Mucosa of descending colon (tissue), 3 donors: Measurements from ENCODE around the gene CSNK1G1. TPM values are rescaled to one million over a fixed set of nuclear protein-coding genes. Genes with fewer than 3 reads are reported as not detected.
"Not testable (repeated sequence)": the region's sequence is repeated elsewhere in the genome, so short reads cannot be mapped to it uniquely, and the experiment has no call there.

Experiments used
- ATAC-seq: fragments of 200-7000 bp; cut with Tn5 transposase; one replicate; pipeline ENCODE4 v1.9.1; 2020; ENCODE audit warnings: mild to moderate bottlenecking, moderate library complexity
- DNase-seq, 3 donors: peaks; one replicate each; pipeline ENCODE4 v3.0.0-alpha.2; 2020
- H3K36me3 ChIP-seq: fragments of 200-600 bp; one replicate; pipeline ENCODE4 v1.8.0; 2021; ENCODE audit warnings: low read depth, mild to moderate bottlenecking
- H3K4me1 ChIP-seq: fragments of 200-600 bp; one replicate; pipeline ENCODE4 v1.8.0; 2021; ENCODE audit warnings: low read depth, mild to moderate bottlenecking
- H3K4me3 ChIP-seq: fragments of 200-600 bp; one replicate; pipeline ENCODE4 v1.8.0; 2021; ENCODE audit warnings: mild to moderate bottlenecking
- H3K9me3 ChIP-seq: fragments of 200-600 bp; one replicate; pipeline ENCODE4 v1.8.0; 2021; ENCODE audit warnings: mild to moderate bottlenecking
- CTCF ChIP-seq: fragments of 200-600 bp; IDR thresholded peaks from one replicate; pipeline ENCODE4 v1.8.0; 2022; ENCODE audit warnings: antibody characterized with exemption, mild to moderate bottlenecking
- intact Hi-C, 2 donors: fragments of 100-400 bp; cut with DNase I in 1 of 2; cut with micrococcal nuclease in 1 of 2; formaldehyde crosslinking; loops; one replicate each; pipeline versions ENCODE4 v1.11.0 to v1.11.1; 2022; cut with DNase I, micrococcal nuclease
- total RNA-seq, 3 donors: library from RNA; stranded (reverse); fragmentation: NEBNext Ultra II Directional in 2 of 3; extraction: Animal tissue kit (Norgen Biotek cat#: 25700) in 2 of 3; gene quantifications; one replicate each; pipeline versions ENCODE4 v1.2.1 to v1.2.4, GENCODE V29; 2021 to 2023
- donor health status: DM: no; HTN: no; CAD: no; lungs with moderate emphysema.
- donor health status: DM: no; HTN: no; CAD: no.
- donor health status: DM: no; HTN: yes; CAD: no.

Gene CSNK1G1
- total RNA-seq, 3 donors from 2014 or later = 19.1 to 22.3 (median 22.3) TPM

DNA sequence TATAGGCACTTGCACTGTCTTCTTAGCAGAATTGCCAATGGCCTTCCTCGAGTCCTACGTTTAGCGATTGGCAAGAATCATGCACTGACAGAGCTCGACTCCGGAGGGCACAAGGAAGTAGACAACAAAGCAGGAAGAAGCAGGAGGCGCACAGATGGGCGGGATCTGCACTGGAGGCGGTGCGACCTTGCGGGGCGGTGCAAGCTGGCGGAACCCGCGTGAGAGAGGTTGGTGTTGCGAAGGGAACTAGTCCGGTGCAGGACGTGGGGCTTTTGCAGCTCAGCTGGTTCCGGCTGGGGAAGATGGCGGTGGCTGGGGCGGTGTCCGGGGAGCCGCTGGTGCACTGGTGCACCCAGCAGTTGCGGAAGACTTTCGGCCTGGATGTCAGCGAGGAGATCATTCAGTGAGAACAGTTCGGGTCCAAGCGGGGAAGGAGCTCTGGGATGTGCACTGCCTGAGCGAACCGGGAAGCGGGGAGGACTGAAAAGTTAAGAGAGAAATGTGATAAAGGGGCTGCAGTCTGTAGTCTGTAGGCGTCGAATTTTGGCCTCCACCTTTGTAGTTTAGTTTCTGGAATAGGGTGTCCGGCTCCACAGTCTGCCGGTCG, 31.7 kb upstream of the CSNK1G1 start, which contains the start of gene TRIP4:
Gene TRIP4 (plus strand): TSS at position 275 of the 607 bp plus-strand sequence. CDS start 28 bp downstream, at position 303.
- intact Hi-C loops = no loop called here
- peak; percentile 94 to 98 (median 97) for DNase-seq
- Histone ChIP-seq H3K4me3 (peak within 1 kb of the TSS; percentile 70), H3K9me3 (no peaks in the 10 kb centered on the region), H3K36me3 (no peaks in the 10 kb centered on the region), H3K4me1 (peaks cover 7% of the 10 kb centered on the region)
- TF ChIP-seq CTCF = no peak
- peak; percentile 100 for ATAC-seq

GRCh38 chr15:64386291-64386690, 30.3 kb upstream of the CSNK1G1 start:
- intact Hi-C loops = no loop called here
- ATAC-seq (no peak), DNase-seq (peak in 1 of 3 donors; percentile 32)
- H3K4me3 ChIP-seq = no peak overlapping the region
- peaks cover 7% of the 10 kb centered on the region for H3K4me1 ChIP-seq
- H3K9me3 ChIP-seq = no peaks in the 10 kb centered on the region
- H3K36me3 ChIP-seq = no peaks in the 10 kb centered on the region
- TF ChIP-seq CTCF = no peak

GRCh38 chr15:64383760-64384159, 27.8 kb upstream of the CSNK1G1 start:
- no peak for TF ChIP-seq CTCF
- Histone ChIP-seq H3K36me3 (no peaks in the 10 kb centered on the region), H3K4me3 (no peak overlapping the region), H3K4me1 (peaks cover 6% of the 10 kb centered on the region), H3K9me3 (no peaks in the 10 kb centered on the region)
- intact Hi-C loops = no loop called here
- DNase-seq (no peak), ATAC-seq (no peak)

DNA sequence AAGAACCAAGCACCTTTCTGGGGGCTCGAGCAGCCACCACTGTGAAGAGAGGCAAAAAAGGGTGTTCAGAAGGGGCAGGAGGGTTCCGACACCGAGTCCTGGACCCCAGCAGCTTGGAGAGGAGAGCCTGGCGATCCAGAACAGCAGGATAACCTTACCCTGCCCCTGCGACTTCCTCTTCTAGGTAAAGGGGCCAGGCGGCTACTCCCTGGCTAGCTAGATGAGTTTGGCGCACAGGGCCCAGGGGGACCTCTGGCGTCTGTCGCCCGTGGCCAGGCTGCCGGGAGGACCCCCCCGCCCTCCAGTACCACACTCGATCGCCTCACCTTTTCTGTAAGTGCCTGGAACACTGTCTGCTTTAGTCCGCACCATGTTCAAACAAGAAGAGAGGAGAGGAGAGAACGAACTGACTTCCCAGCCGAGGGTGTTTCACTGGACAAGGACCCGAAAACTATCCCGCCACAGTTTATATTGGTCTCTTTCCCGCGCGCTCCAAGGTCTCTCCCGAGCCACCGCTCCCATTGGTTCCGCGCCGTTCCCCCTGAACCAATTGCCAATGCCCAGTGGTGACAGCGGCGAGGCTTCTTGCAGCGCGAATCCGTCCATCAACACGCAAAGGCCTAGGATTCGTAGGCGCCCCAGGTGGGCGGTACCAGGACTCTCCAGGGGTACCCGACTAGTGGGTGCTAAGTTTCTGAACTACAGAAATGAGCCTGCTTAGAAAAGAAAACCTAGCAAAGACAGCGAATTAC, 25.2 kb upstream of the CSNK1G1 start, which contains the start of gene PCLAF:
Gene PCLAF (minus strand): TSS at position 442 of the 752 bp plus-strand sequence. CDS start 70 bp downstream, at position 372.
- ATAC-seq (peak; percentile 100), DNase-seq (peak; percentile 93 to 96 (median 94))
- Histone ChIP-seq H3K4me3 (peak within 1 kb of the TSS; percentile 20), H3K9me3 (no peaks in the 10 kb centered on the region), H3K4me1 (no peaks in the 10 kb centered on the region), H3K36me3 (no peaks in the 10 kb centered on the region)
- TF ChIP-seq CTCF = no peak
- intact Hi-C loops = no loop called here

GRCh38 chr15:64380130-64380870, 24.3 kb upstream of the CSNK1G1 start:
- H3K4me1 ChIP-seq, H3K9me3 ChIP-seq, H3K4me3 ChIP-seq, DNase-seq, ATAC-seq, intact Hi-C loops, H3K36me3 ChIP-seq: not testable (repeated sequence)
